NCI-H146 treated with DMSO at 0.1 percent for 48 hours (cell line): ENCODE results near the gene ZYG11B.
"Not testable (repeated sequence)": the region's sequence is repeated elsewhere in the genome, so short reads cannot be mapped to it uniquely, and the experiment has no call there.

Experiments
- DNase-seq: peaks from one replicate; lab custom pipeline; 2025; ENCODE audit not compliant: unreplicated experiment; lab: John Stamatoyannopoulos, UW

The ZYG11B gene

DNA sequence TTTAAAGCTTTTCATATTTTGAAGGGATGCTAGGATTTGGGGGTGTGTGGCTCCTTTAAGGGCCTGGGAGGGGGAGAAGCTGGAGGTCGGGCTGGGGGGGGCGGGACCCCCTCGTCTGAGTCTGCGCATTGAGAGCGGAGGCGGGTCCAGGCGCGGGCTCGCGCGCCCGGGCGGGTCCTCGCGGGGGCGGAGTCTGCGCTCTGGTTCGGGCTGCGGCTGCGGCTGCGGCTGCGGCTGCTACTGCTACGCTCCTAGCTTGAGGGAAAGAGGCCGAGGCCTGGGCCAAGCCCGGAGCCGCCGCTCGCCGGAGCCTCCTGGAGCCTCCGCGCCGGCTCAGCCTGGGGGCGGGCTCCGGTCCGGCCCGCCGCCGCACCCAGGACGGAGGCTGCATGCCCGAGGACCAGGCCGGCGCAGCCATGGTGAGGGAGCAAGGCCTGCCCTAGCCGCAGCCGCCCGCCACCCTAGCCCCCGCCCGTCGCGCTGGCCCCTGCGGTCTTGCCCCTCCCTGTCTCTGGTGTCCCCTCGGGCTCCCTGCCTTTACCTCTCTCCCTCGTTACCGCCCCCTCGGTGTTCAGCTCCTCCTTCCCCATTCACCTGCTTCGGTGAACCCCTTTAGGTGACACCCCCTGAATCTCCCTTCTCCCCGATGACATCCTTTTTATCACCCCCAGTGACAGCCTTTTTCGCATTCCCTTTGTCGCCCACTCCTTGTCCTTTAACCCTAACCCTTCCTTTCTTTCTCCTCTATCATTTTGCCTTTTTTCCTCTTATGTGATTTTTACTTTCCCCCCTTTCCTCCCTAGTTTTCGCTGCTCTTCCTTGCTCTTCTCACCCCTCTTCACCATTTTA lies at the start of gene ZYG11B:
Gene ZYG11B (plus strand): TSS at position 189 of the 849 bp plus-strand sequence. CDS start 201 bp downstream, at position 390.
- DNase-seq = peak; percentile 74

DNA sequence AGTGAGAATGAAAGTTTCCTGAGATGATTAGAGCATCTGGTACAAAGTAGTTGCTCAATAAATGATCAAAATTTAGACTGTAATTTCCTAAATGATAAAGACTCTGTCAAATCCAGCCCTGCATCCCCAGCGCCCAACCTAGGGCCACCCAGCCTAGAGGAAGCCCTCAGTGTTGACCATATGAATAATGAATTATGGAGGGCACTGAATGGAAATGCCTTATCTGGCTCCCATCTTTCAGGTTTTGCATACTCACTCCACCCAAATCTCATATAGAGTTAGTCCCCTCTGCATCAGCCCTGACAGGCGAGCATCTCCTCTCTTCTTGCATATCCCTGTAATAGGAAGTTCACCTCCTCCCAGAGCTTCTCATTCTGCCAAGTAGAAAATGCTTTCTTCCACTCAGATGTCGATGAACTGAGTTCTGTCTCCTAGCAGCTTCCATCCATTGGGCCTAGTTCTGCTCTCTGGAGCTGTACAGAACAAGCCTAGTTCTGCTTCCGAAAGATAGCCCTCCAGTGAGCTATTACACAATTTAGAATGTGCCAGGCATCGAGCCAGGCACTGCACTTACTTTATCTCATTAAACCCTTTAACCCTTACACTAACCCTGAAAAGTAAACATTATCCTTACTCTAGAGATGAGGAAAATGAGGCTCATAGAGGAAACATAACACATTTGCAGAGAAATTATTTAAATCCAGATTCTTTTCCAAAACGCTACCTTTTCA lies 49.0 kb upstream of the ZYG11B start:
- no peak for DNase-seq

DNA sequence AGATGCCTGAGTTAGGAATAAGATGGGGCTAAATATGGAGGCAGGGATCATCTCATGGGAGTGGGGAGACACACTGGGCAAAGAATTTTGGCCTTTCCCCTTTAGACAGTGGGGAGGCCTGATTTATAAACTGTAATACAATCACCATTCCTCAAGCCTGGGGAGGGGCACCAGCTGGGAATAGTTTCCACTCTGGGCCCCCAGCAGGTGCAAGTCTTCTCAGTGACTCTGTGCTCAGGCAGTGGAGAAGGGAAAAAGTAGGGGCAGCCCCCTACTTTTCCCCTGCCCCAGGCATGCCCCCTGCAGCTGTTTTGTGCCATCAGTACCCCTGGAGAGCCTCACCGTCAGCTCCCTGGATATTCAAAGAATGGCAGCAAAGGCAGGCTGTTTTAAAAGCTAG lies 47.2 kb upstream of the ZYG11B start:
- DNase-seq = no peak

DNA sequence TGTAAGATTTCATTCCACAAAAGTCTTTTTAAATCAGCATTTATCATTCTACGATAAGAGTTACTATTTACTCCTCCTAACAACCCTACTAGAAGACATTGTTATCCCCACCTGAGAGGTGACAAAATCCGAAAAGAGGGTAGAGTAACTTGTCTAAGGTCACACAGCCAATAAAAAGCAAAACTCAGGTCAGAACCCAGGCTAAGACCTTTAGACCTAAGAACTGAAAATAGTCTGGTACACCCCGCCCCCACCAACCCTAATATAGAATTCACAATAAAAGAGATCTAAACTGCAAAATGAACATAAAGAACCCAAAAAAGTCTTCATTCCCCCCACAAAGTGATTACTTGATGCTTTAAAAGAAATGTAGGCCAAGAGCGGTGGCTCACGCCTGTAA lies 46.8 kb upstream of the ZYG11B start:
- DNase-seq = no peak

DNA sequence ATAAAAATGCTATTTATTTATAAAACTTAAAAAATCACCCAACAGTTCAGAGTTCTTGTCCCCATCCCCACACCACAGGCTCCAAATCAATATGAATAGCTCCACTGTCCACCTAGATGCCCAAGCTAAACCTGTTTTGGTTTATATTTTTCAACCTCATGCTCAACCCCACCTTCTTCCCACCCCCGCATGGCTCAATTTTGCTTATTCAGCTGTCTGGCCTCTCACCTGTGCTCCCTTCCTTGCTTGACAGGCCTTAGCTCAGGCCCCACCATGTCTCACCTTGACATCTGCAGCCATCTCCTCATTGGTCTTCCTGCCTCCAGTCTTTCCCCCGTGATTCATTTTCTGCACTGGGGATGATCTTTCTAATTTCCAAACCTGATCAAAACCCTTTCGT lies 45.9 kb upstream of the ZYG11B start:
- DNase-seq = no peak

DNA sequence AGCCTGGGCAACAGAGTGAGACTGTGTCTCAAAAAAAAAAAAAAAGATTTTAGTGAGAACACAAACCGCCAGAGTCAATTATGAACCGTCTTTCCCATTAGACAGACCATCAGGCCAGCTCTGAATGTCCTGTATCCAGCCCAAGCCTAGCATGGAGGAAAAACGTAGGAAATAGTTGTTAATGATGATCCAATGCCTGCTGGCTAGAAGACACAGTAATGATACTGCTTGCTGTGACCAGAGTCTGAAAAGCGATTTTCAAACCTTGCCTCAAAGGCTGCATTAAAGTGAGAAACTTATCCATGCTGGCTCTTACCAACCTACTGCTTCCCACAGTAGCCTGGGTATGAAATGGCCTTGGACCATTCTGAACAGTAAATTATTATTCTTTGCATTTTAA lies 45.1 kb upstream of the ZYG11B start:
- no peak for DNase-seq

DNA sequence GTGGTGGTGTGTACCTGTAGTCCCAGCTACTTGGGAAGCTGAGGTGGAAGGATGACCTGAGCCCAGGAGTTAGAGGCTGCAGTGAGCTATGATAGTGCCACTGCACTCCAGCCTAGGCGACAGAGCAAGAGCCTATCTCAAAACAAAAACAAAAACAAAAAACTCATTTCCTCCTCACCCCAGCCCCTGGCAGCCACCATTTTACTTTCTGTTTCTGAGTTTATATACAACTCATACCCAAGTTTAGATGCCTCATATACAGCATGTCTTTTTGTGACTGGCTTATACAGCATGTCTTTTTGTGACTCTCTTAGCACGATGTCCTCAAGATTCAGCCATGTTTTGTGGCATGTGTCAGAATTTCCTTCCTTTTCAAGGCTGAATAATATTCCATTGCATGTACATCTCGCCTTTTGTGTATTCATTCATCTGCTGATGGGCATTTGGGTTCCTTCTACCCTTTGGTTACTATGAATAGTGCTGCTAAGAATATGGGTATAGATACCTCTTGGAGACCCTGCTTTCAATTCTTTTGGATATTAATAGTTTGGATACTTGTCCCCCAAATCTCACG lies 42.8 kb upstream of the ZYG11B start:
- DNase-seq = no peak

DNA sequence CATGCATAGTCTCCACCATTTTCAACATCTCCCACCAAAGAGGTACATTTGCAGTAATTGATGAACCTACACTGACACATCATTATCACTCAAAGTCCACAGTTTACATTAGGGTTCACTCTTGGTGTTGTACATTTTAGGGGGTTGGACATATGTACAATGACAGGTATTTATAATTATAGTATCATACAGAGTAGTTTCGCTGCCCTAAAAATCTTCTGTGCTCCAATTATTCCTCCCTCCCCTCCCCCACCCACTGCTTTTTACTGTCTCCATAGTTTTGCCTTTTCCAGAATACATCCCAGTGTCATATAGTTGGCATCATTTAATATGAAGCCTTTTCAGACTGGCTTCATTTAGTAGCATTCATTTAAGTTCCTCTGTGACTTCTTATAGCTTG lies 41.7 kb upstream of the ZYG11B start:
- DNase-seq = no peak

DNA sequence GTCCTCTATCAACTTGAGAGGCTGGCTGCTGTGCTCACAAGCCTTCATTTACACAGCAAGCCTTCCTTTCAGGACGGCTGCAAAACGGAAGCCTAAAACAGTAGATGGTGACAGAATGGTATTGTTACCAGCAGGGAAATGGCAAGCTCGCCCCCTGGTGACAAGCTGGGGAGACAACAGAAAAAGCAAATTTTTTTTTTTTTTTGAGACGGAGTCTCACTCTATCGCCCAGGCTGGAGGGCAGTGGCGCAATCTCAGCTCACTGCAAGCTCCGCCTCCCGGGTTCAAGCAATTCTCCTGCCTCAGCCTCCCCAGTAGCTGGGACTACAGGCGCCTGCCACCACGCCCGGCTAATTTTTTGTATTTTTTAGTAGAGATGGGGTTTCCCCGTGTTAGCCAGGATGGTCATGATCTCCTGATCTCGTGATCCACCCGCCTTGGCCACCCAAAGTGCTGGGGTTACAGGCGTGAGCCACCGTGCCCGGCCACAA lies 39.9 kb upstream of the ZYG11B start:
- DNase-seq = peak; percentile 54

DNA sequence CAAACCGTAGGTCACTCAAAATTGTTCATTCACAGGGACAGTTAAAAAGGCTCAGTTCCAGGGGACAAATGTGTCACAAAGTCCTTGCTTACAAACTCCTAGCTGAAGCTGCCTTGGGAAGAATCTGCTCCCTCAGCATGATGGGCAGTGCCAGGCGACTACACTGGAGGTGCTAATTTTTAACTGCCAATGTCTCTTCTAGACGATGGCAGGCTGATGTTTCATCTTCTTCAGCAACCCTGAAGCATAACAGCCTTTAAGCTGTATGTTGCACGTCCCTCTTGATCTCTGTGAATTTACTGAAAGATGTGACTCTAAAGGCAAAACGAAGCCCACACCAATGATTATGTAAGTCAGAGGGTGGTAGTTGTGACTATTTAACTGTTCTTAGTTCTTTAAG lies 39.4 kb upstream of the ZYG11B start:
- DNase-seq = no peak

DNA sequence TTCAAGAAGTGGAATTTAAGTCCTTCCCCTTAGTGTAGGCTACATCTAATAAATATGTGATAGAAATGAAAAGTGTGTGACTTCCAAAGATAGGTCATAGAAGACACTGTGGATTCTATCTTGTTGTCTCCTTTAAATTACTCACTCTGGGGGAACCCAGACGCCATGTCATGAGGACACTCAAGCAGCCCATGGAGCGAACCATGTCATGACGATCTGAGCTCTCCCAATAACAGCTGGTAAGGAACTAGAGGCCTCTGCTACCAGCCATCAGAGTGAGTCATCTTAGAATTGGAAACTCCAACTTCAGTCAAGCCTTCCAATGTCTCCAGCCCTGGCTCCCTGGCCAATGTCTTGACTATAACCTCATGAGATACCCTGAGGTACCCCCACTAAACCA lies 34.4 kb upstream of the ZYG11B start:
- no peak for DNase-seq

DNA sequence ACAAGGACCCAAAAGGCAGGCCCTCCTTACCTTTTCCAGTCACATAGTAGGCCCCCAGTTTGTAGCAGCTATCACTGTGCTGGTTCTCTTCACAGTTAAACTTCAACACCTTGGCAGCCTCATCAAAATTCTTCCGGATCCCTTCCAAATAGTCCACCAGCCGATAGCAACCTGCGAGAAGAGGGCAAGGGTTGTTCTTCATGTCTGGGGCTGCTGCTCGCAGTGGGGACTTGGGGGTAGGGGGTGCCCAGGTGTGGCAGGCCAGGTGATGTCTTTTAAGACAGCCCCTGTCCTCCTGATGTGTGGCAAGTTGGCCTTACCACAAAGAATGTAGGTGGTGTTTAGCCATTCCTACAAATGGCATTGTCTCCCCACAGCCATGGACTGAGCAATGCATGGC lies 33.6 kb upstream of the ZYG11B start:
- DNase-seq = no peak

DNA sequence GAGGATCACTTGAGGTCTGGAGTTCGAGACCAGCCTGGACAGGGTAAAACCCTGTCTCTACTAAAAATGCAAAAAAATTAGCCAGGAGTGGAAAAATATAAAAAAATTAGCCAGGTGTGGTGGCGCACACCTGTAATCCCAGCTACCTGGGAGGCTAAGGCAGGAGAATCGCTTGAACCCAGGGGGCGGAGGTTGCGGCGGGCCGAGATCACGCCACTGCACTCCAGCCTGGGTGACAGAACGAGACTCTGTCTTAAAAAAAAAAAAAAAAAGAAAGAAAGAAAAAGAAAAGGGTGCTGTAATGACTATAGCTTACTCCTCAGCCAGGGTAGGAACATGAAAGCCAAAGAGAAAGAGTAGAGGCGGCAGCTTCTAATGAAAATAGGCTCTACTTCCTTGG lies 32.9 kb upstream of the ZYG11B start:
- not testable (repeated sequence) for DNase-seq

DNA sequence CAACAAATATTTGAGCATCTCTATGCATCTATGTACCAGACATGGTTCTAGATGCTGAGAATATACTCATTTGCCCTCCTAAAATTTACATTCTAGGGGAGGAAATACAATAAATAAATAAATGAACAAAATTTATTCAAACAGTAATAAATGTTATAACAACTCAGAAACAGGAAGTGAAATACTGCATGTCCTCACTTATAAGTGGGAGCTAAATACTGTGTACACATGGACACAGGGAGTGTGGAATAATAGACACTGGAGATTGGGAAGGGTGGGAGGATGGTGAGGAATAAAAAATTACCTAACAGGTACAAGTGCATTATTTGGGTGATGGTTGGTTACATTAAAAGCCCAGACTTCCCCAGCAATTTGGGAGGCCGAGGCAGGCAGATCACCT lies 32.4 kb upstream of the ZYG11B start:
- DNase-seq = no peak

DNA sequence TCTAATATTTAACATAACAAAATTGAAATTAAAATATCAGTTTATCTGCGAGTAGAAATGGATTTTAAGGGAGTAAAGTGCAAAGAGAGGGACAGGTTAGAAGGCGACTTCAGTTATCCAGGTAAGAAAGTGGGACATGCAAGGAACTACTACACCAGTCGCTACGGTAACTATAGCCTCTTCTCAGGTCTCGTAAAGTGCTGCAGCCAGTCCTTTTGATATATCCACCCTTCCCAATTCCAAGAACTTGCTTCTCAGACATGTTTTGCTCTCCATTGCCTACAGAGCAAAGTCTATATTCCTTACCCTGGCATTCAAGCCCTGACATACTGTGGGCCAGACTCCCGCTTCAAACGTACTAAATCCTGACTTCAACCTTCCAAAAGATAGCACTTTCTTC lies 30.6 kb upstream of the ZYG11B start:
- DNase-seq = no peak

DNA sequence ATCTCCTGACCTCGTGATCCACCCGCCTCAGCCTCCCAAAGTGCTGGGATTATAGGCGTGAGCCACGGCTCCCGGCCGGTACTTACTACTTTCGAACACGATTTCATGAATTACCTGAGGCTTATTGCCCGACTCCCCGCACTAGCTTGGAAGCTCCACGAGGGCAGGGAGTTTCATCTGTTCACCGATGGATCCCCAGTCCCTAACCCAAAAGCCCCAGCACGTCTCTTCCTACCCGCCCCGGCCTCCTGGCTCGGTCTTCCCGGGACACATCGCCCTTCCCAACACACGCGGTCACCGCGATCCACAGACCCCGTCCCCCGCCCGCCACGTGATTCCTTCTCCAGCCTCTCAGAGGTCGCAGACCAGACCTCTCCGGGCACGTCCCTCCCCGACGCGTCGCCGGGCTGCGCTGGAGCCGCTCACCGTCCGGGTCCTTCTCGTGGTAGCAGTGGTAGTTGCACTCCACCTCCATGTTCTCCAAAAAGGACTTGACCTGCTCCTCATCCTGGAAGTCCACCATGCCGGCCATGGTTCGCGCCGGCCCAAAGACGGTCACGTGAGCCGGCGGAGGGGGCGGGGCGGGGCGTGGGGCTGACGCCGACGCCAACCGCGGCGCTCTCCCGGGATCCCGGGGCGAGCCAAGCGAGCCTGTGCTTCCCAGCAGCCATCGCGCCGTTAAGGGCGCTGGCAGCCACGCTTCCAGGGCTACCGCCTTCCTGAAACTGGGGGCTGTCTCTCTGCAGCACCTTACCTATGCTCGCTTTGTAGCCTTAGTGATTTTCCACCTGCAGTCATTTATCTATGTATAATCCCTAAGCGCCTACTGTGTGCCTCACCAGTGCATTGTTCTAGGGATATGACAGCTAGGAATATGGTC lies 28.2 kb upstream of the ZYG11B start, which contains the start of gene COA7:
Gene COA7 (minus strand): TSS at position 553 of the 880 bp plus-strand sequence. CDS start 21 bp downstream, at position 532.
- peak; percentile 66 for DNase-seq

DNA sequence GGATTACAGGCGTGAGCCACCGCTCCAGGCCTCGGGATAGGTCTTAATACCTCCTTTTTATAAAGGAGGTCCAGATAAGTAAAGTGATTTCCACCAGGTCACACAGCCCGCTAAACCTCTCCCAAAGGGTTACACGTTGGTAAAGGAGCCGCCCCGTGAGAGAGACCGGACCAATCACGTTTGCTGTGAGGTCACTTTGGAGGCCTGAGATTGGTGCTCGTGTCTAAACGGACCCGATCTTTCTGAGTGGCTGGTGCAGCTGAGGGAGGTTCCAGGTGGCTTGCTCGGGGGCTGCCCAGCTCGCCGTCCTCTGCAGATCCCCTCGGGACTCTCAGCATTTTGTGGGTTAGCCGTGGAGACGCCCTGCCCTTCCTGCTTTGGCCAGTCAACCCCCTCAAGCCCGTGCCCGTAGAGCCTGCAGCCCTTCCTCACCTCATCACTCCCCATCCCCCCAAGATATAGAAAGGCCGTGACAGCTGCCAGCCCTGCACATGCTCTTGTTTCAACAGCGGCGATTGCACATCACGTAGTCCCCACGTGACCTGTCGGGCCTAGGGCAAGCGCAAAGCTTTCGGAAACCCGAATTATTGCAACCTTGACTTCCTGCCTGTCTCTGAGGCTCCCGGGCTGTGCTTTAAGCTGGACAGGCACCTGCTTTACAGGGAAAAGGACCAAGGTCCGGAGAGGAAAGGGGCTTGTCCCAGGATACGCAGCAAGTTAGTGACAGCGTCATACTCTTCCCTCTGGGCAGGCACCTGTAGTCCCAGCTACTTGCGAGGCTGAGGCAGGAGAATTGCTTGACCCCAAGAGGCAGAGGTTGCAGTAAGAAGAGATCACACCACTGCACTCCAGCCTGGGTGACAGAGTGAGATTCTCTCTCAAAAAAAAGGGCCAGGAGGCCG lies 23.1 kb upstream of the ZYG11B start:
- no peak for DNase-seq

DNA sequence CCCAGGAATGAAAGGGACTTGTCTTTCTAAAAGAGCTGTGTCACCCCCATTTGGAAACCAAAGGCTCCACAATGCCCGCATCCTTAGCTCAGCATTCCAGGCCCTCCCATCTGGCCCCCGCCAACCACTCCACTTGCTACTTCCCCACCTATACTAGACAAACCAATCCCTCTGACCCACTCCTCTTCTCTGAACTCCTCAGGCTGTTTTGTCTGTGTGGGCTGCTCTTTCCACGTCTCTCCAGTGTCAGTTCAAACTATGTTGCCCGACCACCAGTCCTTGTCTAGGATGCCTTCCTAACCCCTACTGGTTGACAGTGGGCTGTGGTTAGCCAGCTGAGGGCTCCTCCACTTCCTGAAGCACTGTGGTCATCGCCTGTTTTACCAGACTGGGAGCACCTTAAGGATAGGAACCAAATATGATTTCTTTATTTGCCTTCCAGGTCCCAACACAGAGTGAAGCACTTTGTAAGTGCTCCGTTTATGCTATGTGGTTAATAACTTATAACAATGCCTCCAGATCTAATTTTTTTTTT lies 20.1 kb upstream of the ZYG11B start:
- DNase-seq = no peak
